Left forelimb (tissue), 1 donor: ENCODE measurements around the gene SV2C.

Source experiments
- DNase-seq: peaks from one replicate; pipeline ENCODE4 v3.0.0-alpha.2; 2018; ENCODE audit warnings: low spot score

SV2C gene

GRCh38 chr5:76251656-76252055 lies 168.5 kb downstream of the SV2C start:
- DNase-seq = no peak

- no peak for DNase-seq
These were observed 169.3 kb downstream of the SV2C start for GRCh38 chr5:76252437-76252836.

DNA sequence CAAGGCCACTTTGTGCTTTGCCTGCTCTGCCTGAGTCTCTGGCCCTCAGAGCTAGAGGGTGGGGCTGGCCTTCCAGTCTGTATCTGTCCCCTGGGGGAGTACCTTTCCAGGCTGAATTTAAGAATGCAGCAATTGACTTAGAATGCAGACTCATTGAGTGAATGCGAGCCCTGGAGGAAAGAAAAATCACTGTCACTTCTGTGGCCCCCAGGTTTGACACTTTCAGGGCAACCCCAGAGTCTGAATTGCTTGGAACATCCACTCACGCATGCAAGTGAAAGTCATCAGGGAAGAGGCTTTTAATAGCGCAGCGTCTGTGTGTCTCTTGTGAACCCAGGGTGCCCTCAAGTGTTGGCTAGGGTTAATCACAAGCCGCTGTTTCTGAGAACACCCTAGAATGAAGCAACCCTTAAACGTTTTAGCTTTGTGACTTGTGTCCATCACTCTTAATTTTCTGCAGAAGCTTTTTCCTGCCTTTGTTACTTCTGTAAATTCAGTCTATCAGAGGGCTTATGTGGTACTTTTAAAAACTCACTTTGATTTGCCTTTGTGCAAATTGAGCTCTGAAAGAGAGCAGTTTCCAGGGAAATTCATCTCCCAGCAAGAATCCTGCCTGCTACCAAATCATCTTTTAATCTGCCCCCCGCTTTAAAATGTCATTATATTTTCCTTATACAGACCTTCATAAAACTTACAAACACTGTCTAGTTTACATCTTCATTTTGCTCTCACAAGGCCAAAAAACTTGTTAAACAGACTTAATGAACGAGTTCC lies 173.1 kb downstream of the SV2C start:
- no peak for DNase-seq

DNA sequence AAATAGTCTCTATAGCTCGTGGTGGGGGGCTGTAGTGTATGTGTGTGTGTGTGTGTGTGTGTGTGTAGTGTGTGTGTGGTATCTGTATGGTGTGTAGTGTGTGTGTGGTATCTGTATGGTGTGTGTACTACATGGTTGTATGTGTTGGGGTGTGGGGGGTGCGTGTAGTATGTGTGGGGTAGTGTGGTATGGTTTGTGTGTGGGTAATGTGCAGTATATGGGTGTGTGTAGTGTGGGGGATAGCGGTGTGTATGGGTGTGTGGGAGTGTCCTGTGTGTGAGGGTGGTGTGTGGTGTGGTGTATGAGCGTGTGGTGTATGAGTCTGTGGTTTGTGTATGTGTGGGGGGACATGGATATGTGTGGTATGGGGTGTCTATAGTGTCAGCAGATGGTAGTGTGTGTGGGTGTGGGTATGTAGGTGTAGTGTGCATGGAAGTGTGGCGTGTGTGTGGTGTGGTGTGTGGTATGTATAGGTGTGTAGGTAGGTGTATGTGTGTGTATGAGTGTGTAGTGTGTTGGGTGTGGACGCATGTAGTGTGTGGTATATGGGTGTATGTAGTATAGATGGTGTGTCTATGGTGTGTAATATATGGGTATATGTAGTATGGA lies 174.1 kb downstream of the SV2C start:
- no peak for DNase-seq

DNA sequence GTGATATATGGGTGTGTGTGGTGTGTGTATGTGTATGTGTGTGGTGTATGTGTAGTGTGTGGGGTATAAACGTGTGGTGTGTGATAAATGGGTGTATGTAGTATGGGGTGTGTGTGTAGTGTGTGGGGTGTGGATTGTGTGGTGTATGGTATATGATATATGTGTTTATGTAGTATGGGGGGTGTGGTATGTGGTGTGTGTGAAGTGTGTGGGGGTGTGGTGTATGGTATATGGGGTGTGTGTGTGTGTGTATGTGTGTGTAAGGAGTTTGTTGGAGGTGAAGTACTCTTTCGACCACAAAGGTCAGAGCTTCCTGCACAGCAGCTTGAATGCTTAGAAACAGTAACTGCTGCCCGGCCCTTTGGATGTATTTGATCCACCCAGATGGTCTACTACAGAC lies 174.7 kb downstream of the SV2C start:
- DNase-seq = no peak

DNA sequence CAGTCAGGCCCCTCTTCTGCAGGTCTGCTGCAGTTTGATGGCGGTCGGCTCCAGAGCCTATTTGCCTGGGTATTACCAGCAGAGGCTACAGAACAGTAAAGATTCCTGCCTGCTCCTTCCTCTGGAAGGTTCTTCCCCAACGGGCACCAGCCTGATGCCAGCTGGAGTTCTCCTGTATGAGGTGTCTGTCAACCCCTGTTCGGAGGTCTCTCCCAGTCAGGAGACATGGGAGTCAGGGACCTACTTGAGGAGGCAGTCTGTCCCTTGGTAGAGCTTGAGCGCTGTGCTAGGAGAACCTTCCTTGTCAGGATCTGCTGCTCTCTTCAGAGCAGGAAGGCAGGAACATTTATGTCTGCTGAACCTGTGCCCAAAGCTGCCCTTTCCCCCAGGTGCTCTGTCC lies 181.5 kb downstream of the SV2C start:
- DNase-seq = no peak

DNA sequence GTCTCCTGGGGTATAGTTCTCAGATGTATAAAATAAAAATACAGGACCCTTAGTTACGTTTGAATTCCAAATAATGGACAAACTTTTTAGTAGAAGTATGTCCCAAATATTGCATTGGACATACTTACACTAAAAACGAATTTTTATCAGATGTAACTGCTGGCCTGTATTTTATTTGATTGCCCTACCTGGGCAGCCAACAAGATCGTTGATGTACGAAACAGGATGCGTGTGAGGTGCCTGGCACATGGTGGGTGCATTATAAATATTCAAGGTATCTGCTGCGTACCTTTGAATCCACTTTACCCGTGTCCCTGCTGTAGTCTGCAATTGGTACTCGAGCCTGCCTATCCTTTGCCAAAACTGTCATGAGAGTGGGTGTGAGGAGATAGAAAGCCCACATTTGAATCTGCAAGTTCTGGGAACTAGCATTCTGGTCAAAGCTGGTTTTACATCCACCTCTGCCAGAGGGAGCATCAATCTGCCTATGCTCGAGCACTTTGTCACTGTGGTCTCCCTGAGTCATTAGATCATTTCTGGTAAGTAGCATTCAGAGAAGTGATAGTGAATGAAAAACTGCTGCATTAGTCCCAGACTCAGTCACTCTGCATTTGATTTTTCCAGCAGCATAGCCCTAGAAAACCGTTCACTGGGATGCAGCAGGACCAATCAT lies 186.2 kb downstream of the SV2C start:
- DNase-seq = no peak

DNA sequence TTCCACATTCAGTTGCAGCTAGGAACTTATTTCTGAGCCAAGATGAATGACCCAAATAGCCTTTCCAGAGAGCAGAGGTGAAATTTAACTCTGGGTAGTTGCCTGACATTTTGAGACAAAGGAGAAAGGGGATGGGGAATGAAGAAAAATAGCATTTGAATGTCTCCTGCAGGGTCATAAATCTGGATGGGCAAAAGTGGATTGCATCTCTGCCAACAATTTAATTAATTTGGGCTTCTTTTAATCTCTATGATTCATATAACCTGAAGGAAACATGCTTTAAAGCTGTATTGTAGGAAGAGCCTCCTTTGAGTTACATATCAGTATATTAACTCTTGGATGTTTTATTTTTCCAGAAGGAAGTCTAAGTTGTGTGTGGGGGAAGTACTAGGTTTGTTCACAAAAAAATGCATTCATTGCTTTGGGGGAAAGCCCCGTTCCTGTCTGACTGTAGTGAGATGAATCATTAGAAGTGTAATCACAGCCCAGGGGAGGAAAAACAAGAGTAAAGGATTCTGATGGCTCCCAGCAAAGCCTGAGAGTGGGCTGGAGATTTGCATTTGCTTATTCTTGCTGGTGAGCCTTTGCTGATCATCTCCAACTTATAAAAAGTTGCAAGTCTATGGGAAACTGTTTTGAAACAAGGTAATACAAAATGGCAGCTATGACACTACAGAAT lies 186.9 kb downstream of the SV2C start:
- no peak for DNase-seq

GRCh38 chr5:76271836-76272235 lies 188.7 kb downstream of the SV2C start:
- DNase-seq = no peak

DNA sequence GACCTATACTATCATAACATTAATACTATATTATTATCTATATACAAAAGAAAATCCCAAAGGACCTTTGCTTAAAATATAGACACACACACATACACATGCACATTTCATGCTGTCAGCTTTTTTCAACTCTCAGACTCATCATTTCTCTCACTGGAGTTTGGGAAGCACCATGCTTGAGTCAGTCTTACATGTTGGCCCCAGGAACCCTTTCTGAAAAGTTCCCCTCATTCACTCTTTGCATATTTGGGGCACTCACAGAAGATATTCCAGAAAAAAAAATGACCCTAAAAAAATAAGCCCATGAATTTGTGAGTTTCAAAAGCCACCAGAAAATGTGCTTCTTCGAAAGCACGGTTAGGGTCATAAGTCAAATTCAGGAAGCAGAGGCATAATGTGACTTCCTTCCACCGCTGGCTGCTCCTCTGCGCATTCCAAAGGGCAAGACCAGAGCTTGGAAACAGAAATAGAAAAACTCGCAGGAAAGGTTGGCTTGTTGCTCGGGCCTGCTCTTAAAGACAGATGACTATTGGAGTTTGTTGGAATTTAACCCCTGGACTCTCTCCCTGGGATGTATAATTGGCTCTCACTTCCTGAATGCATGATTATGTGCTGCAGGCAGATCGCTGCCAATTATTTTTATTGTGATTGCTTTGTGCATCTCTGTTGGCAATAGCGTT lies 190.2 kb downstream of the SV2C start:
- no peak for DNase-seq

GRCh38 chr5:76274571-76274970 lies 191.4 kb downstream of the SV2C start:
- DNase-seq = no peak

GRCh38 chr5:76277736-76278135 lies 194.6 kb downstream of the SV2C start:
- DNase-seq = no peak

DNA sequence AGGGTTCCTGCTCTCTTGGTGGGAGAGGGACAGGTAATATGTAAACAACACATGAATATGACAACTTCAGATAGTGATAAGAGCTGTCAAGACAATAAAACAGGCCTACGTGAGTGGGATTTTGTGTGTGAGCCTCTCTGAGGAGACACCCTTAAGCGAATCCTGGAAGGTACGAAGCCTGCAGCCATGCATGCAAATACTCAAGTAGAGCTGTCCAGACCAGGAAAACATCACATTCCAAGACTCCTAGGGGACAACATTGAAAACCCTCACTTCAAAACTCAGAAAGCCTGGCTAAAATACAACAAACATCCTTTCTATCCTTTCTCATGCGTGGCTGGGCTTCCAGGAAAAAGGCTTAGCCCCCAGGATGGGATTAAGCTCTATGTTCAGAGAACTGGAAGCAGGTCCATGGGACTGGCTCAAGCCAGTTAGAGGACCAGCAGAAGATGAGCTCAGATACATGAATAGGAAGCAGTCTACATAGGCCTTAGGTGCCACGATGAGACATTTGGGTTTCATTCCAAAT lies 195.1 kb downstream of the SV2C start:
- no peak for DNase-seq

- no peak for DNase-seq
These were observed 197.3 kb downstream of the SV2C start for GRCh38 chr5:76280494-76280893.

DNA sequence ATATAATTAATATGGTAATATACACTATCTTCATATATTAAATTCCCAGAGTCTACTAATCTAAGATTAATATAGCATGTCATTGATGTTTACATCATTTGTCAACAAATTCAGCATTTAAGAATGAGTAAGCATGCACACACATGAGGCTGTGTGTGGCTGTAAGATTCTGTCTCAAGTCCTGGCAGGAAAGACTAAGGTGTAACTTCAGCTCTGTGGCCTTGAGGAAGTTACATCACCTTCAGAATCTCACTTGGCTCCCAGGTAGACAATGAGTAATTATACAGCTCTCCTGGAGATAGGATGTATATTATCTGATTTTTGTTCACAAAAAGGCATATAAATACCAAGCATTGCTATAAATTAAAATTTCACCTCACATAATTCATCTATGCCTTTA lies 200.5 kb downstream of the SV2C start:
- no peak for DNase-seq

DNA sequence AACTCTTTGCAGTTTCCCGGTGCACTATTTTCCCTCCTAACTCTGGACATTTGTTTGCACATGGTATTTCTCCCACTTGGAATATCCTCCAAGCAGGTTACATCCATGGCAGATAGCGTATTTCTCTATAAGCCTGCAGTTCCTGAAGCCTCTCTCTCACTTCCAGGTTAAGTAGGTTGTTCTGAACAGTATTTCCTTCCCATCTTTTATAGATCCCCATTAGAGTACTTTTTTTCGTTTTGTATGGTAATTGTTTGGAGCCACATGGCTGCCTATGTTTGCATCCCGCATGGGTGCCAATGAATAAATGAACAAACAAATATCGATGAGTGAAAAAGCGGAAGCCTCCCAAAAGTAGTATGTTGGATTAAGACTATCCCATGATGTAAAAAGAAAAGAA lies 206.5 kb downstream of the SV2C start:
- no peak for DNase-seq

DNA sequence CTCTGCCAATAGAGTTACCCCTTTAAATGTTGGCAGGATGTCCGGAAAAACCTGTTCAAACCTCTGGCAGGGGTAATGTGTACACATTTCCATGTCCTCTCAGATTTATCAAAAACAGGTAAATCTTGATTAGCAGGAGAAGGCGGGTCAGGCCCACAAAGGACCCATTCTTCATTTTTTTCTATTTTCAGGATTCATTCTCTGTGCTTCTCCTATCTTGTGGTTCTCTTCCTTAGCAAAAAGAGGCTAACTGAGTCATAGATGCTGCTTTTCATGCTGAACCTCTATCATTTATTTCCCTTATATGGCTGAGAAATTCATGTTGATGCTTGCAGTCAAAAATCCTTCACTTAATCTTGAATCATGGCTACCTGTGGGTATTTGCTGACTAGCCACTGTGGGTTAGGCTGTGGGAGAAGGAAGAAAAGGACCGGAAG lies 207.2 kb downstream of the SV2C start:
- DNase-seq = no peak

- no peak for DNase-seq
These were observed 208.3 kb downstream of the SV2C start for GRCh38 chr5:76291305-76292077.

DNA sequence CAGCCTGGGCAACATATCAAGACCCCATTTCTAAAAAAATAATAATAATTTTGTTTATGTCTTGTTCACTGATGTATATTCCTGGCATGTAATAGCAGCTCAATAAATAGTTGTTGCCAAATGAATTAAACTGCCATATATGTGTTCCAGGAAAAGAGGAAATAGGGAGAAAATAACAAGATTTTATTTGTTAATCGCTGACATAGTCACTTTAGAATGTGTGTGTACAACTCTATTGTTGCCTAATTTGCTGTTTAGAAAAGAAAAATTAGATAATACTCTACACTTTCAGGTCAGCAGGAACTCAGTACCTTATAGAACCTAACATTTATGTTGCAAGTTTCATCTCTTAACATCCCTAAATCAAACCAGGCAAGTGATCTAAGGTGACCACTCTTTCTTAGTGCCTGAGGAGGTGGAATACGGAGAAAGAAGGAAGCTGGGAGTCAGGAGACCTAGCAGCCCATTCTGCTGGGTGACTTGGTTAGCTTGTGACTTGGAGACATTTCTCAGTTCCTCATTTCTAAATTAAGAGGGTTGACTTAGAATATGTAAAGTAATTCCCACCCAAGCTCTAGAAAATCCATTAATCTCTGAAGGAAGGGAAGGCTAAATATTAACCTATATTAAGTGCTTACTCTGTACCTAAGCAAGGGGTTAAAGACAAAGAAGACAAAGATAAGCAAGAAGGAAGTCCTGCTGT lies 209.6 kb downstream of the SV2C start:
- no peak for DNase-seq

GRCh38 chr5:76294573-76294972 lies 211.4 kb downstream of the SV2C start:
- DNase-seq = no peak
